Naive thymus-derived CD8-positive, alpha-beta T cell (primary cell): ENCODE results near the gene CELF6. TPM values are rescaled to one million over a fixed set of nuclear protein-coding genes. Genes with fewer than 3 reads are reported as not detected.

Experiments used
- ATAC-seq, 2 donors: fragments of 150-1000 bp; cut with Tn5 transposase in 1 of 2; sonication (Bioruptor Pico), chemical (Tn5 transposase) in 1 of 2; 1 replicate in 1 of 2; 2 replicates in 1 of 2; pipeline ENCODE4 v1.10.0; 2021; ENCODE audit warnings: mild to moderate bottlenecking in 2 of 2, moderate library complexity in 2 of 2
- POLR2A ChIA-PET: fragments of 350-600 bp; sonication (Branson Sonifier 250); formaldehyde crosslinking; loops from one replicate; lab custom pipeline; 2021; ENCODE audit warnings: antibody characterized with exemption; lab: Charles Lee
- DNase-seq, 10 donors: peaks; one replicate each; pipeline versions ENCODE4 v3.0.0 to v3.0.0-alpha.2; 2020 to 2022
- H3K27ac Mint-ChIP-seq, 10 donors: one replicate each; pipeline ENCODE4 v1.8.0; 2020 to 2022; ENCODE audit warnings: mild to moderate bottlenecking in 10 of 10, mixed read lengths in 10 of 10, moderate library complexity in 4 of 10, inconsistent platforms in 1 of 10
- H3K27me3 Mint-ChIP-seq, 5 donors: one replicate each; pipeline ENCODE4 v1.8.0; 2021 to 2022; ENCODE audit warnings: mixed read lengths in 5 of 5
- H3K36me3 Mint-ChIP-seq, 3 donors: one replicate each; pipeline ENCODE4 v1.8.0; 2020 to 2022; ENCODE audit warnings: mixed read lengths in 3 of 3, mild to moderate bottlenecking in 2 of 3, inconsistent platforms in 1 of 3
- H3K4me1 Mint-ChIP-seq, 4 donors: one replicate each; pipeline ENCODE4 v1.8.0; 2021 to 2022; ENCODE audit warnings: mixed read lengths in 4 of 4
- H3K4me3 Mint-ChIP-seq, 10 donors: one replicate each; pipeline ENCODE4 v1.8.0; 2020 to 2022; ENCODE audit warnings: mild to moderate bottlenecking in 10 of 10, mixed read lengths in 10 of 10, moderate library complexity in 6 of 10, inconsistent platforms in 1 of 10
- H3K9me3 Mint-ChIP-seq, 9 donors: one replicate each; pipeline ENCODE4 v1.8.0; 2020 to 2022; ENCODE audit warnings: mixed read lengths in 9 of 9, mild to moderate bottlenecking in 3 of 9, inconsistent platforms in 1 of 9, moderate library complexity in 1 of 9
- polyA plus RNA-seq, 3 donors: library from polyadenylated mRNA; unstranded; fragments of 300-500 nt; fragmentation: Illumina TruSeq; gene quantifications; one replicate each; pipeline ENCODE4 v1.2.3, GENCODE V29; 2021
- total RNA-seq, 8 experiments: library from RNA in 2 of 8; stranded (reverse) in 2 of 8; gene quantifications; one replicate each; pipeline ENCODE4 v1.2.3 and lab custom pipeline; 2021 to 2026

The CELF6 gene
- total RNA-seq (1 to 10 TPM; 4.7 to 5.9 TPM), polyA plus RNA-seq (under 1 TPM in 1 of 3 donors, not detected in 2; 0.18 TPM), total RNA-seq (lab: John Stamatoyannopoulos, UW) (0 to 0.98 (median 0.07) reads per million in 6 experiments)

GRCh38 chr15:72319985-72320671, at the start of gene CELF6:
TSS of gene CELF6 (minus strand) at chr15:72320157. CDS start at chr15:72319874, 283 bp downstream.
- POLR2A ChIA-PET = interaction anchor here (1.3 to 1.4 kb wide), 2 partner anchors 56 to 93 kb away, joined by 3 to 4 read pairs; no protein-coding TSS in a partner anchor
- Mint-ChIP-seq H3K27me3 (peaks cover 0 to 4% (median 0%) of the 10 kb centered on the region in 5 donors), H3K36me3 (peaks cover 8 to 19% (median 14%) of the 10 kb centered on the region in 3 donors), H3K4me1 (peaks cover 15 to 21% (median 18%) of the 10 kb centered on the region in 4 donors), H3K4me3 (peak within 1 kb of the TSS; percentile 74 to 90 (median 84)), H3K9me3 (peaks cover 3 to 17% (median 12%) of the 10 kb centered on the region in 9 donors), H3K27ac (peak within 1 kb of the TSS; percentile 26 to 89 (median 84))
- ATAC-seq (peak; percentile 82 to 85), DNase-seq (peak; percentile 58 to 87 (median 72))

- Mint-ChIP-seq H3K4me3 (no peak overlapping the region), H3K27me3 (no peaks in the 10 kb centered on the region), H3K27ac (peak overlapping the region in 1 of 10 donors; percentile 47), H3K9me3 (no peaks in the 10 kb centered on the region), H3K36me3 (peaks cover 0 to 62% (median 0%) of the 10 kb centered on the region in 3 donors), H3K4me1 (peaks cover 31 to 87% (median 62%) of the 10 kb centered on the region in 4 donors)
- ATAC-seq (no peak), DNase-seq (no peak)
- POLR2A ChIA-PET = no interaction called here
These were observed 48.9 kb upstream of the CELF6 start for GRCh38 chr15:72368899-72369298.

GRCh38 chr15:72368325-72368724, 48.4 kb upstream of the CELF6 start:
- peaks cover 28 to 81% (median 56%) of the 10 kb centered on the region in 4 donors for H3K4me1 Mint-ChIP-seq
- peak overlapping the region in 2 of 10 donors; percentile 12 to 34 for H3K4me3 Mint-ChIP-seq
- POLR2A ChIA-PET = no interaction called here
- peak overlapping the region in 1 of 10 donors; percentile 71 for H3K27ac Mint-ChIP-seq
- no peaks in the 10 kb centered on the region for H3K9me3 Mint-ChIP-seq
- no peaks in the 10 kb centered on the region for H3K27me3 Mint-ChIP-seq
- DNase-seq (no peak), ATAC-seq (no peak)
- H3K36me3 Mint-ChIP-seq = peaks cover 0 to 57% (median 0%) of the 10 kb centered on the region in 3 donors

GRCh38 chr15:72365844-72366243, 45.9 kb upstream of the CELF6 start:
- ATAC-seq (peak; percentile 72 to 95), DNase-seq (peak in 4 of 10 donors; percentile 15 to 49 (median 35))
- peaks cover 26 to 56% (median 41%) of the 10 kb centered on the region in 4 donors for H3K4me1 Mint-ChIP-seq
- peak overlapping the region in 6 of 10 donors; percentile 0 to 62 (median 34) for H3K4me3 Mint-ChIP-seq
- H3K27ac Mint-ChIP-seq = peak overlapping the region in 8 of 10 donors; percentile 1 to 69 (median 24)
- POLR2A ChIA-PET = interaction anchor here (2.0 kb wide), 1 partner anchor 10 kb away, joined by 15 read pairs; the partner anchor contains the start of gene HEXA
- no peaks in the 10 kb centered on the region for H3K9me3 Mint-ChIP-seq
- no peaks in the 10 kb centered on the region for H3K27me3 Mint-ChIP-seq
- peaks cover 0 to 44% (median 0%) of the 10 kb centered on the region in 3 donors for H3K36me3 Mint-ChIP-seq

- POLR2A ChIA-PET = interaction anchor here (1.2 kb wide), 1 partner anchor 12 kb away, joined by 3 read pairs; no protein-coding TSS in a partner anchor
- Mint-ChIP-seq H3K9me3 (no peaks in the 10 kb centered on the region), H3K27me3 (no peaks in the 10 kb centered on the region), H3K4me1 (peaks cover 12 to 32% (median 24%) of the 10 kb centered on the region in 4 donors), H3K4me3 (no peak overlapping the region), H3K36me3 (peaks cover 0 to 30% (median 3%) of the 10 kb centered on the region in 3 donors), H3K27ac (no peak overlapping the region)
- ATAC-seq (no peak), DNase-seq (no peak)
These were observed 41.2 kb upstream of the CELF6 start for GRCh38 chr15:72361176-72361575.

GRCh38 chr15:72358650-72359171, 38.8 kb upstream of the CELF6 start:
- Mint-ChIP-seq H3K27ac (peak overlapping the region in 4 of 10 donors; percentile 8 to 60 (median 30)), H3K27me3 (no peaks in the 10 kb centered on the region), H3K4me3 (peak overlapping the region in 2 of 10 donors; percentile 1 to 29), H3K36me3 (peaks cover 0 to 46% (median 3%) of the 10 kb centered on the region in 3 donors), H3K4me1 (peaks cover 5 to 21% (median 14%) of the 10 kb centered on the region in 4 donors), H3K9me3 (no peaks in the 10 kb centered on the region)
- no peak for ATAC-seq
- POLR2A ChIA-PET = no interaction called here
- no peak for DNase-seq

GRCh38 chr15:72358121-72358520, 38.2 kb upstream of the CELF6 start:
- no peak overlapping the region for H3K4me3 Mint-ChIP-seq

GRCh38 chr15:72354496-72354895, 34.5 kb upstream of the CELF6 start:
- H3K4me3 Mint-ChIP-seq = no peak overlapping the region
- H3K4me1 Mint-ChIP-seq = peaks cover 5 to 21% (median 14%) of the 10 kb centered on the region in 4 donors
- H3K27ac Mint-ChIP-seq = no peak overlapping the region
- peaks cover 0 to 88% (median 22%) of the 10 kb centered on the region in 3 donors for H3K36me3 Mint-ChIP-seq
- POLR2A ChIA-PET = no interaction called here
- H3K9me3 Mint-ChIP-seq = no peaks in the 10 kb centered on the region
- ATAC-seq (no peak), DNase-seq (no peak)
- H3K27me3 Mint-ChIP-seq = no peaks in the 10 kb centered on the region

More at GRCh38 chr15:72358121-72358520, 38.2 kb upstream of the CELF6 start:
- Mint-ChIP-seq H3K4me1 (peaks cover 5 to 21% (median 14%) of the 10 kb centered on the region in 4 donors), H3K27me3 (no peaks in the 10 kb centered on the region), H3K9me3 (no peaks in the 10 kb centered on the region), H3K27ac (peak overlapping the region in 2 of 10 donors; percentile 8 to 24), H3K36me3 (peaks cover 0 to 52% (median 9%) of the 10 kb centered on the region in 3 donors)
- DNase-seq (no peak), ATAC-seq (no peak)
- POLR2A ChIA-PET = no interaction called here

GRCh38 chr15:72353266-72353665, 33.3 kb upstream of the CELF6 start:
- H3K36me3 Mint-ChIP-seq = peaks cover 0 to 94% (median 19%) of the 10 kb centered on the region in 3 donors
- no peak for ATAC-seq
- POLR2A ChIA-PET = no interaction called here
- H3K27ac Mint-ChIP-seq = peak overlapping the region in 1 of 10 donors; percentile 69
- peaks cover under 1 to 10% (median 5%) of the 10 kb centered on the region in 4 donors for H3K4me1 Mint-ChIP-seq
- DNase-seq = no peak
- no peaks in the 10 kb centered on the region for H3K9me3 Mint-ChIP-seq
- H3K4me3 Mint-ChIP-seq = no peak overlapping the region
- no peaks in the 10 kb centered on the region for H3K27me3 Mint-ChIP-seq

- no peak overlapping the region for H3K4me3 Mint-ChIP-seq
- H3K4me1 Mint-ChIP-seq = no peaks in the 10 kb centered on the region
- POLR2A ChIA-PET = no interaction called here
- H3K36me3 Mint-ChIP-seq = peaks cover 0 to 82% (median 14%) of the 10 kb centered on the region in 3 donors
- peak overlapping the region in 1 of 10 donors; percentile 31 for H3K27ac Mint-ChIP-seq
- ATAC-seq (no peak), DNase-seq (no peak)
- H3K27me3 Mint-ChIP-seq = no peaks in the 10 kb centered on the region
- no peaks in the 10 kb centered on the region for H3K9me3 Mint-ChIP-seq
These were observed 25.8 kb upstream of the CELF6 start for GRCh38 chr15:72345806-72346205.

- Mint-ChIP-seq H3K36me3 (peaks cover 0 to 79% (median 14%) of the 10 kb centered on the region in 3 donors), H3K9me3 (no peaks in the 10 kb centered on the region), H3K27me3 (no peaks in the 10 kb centered on the region), H3K27ac (peak overlapping the region in 1 of 10 donors; percentile 45), H3K4me1 (no peaks in the 10 kb centered on the region), H3K4me3 (no peak overlapping the region)
- DNase-seq = no peak
- ATAC-seq = no peak
- POLR2A ChIA-PET = no interaction called here
These were observed 25.3 kb upstream of the CELF6 start for GRCh38 chr15:72345280-72345679.

- H3K4me1 Mint-ChIP-seq = no peaks in the 10 kb centered on the region
- H3K36me3 Mint-ChIP-seq = peaks cover 0 to 78% (median 12%) of the 10 kb centered on the region in 3 donors
- ATAC-seq = no peak
- H3K4me3 Mint-ChIP-seq = no peak overlapping the region
- H3K9me3 Mint-ChIP-seq = no peaks in the 10 kb centered on the region
- no peak for DNase-seq
- H3K27me3 Mint-ChIP-seq = no peaks in the 10 kb centered on the region
- peak overlapping the region in 1 of 10 donors; percentile 62 for H3K27ac Mint-ChIP-seq
- POLR2A ChIA-PET = no interaction called here
These were observed 24.6 kb upstream of the CELF6 start for GRCh38 chr15:72344602-72345001.
